Measurements from ENCODE around the gene TNFSF9.

GRCh38 chr19:6482343-6482686, 48.5 kb upstream of the TNFSF9 start:
- TF ChIP-seq, protein P1, sequence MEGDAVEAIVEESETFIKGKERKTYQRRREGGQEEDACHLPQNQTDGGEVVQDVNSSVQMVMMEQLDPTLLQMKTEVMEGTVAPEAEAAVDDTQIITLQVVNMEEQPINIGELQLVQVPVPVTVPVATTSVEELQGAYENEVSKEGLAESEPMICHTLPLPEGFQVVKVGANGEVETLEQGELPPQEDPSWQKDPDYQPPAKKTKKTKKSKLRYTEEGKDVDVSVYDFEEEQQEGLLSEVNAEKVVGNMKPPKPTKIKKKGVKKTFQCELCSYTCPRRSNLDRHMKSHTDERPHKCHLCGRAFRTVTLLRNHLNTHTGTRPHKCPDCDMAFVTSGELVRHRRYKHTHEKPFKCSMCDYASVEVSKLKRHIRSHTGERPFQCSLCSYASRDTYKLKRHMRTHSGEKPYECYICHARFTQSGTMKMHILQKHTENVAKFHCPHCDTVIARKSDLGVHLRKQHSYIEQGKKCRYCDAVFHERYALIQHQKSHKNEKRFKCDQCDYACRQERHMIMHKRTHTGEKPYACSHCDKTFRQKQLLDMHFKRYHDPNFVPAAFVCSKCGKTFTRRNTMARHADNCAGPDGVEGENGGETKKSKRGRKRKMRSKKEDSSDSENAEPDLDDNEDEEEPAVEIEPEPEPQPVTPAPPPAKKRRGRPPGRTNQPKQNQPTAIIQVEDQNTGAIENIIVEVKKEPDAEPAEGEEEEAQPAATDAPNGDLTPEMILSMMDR (IDR thresholded peaks at IDR 0.05) = no peak
- TF ChIP-seq POLR2A (IDR thresholded peaks at IDR 0.05) = no peak

Data from body of pancreas (tissue), 4 donors.